C4-2B (cell line): ENCODE measurements around the gene OAF.

Source experiments
- ZFX ChIP-seq: fragments of 450-650 bp; IDR thresholded peaks from 2 replicates; pipeline ENCODE4 v1.6.1; 2017
- TF ChIP-seq, protein P1 (sequence below): fragments of 450-650 bp; conservative IDR thresholded peaks from 2 replicates; pipeline ENCODE4 v1.5.1; 2017; ENCODE audit warnings: mild to moderate bottlenecking

GRCh38 chr11:120272303-120272702 lies 61.5 kb downstream of the OAF start:
- TF ChIP-seq, protein P1, sequence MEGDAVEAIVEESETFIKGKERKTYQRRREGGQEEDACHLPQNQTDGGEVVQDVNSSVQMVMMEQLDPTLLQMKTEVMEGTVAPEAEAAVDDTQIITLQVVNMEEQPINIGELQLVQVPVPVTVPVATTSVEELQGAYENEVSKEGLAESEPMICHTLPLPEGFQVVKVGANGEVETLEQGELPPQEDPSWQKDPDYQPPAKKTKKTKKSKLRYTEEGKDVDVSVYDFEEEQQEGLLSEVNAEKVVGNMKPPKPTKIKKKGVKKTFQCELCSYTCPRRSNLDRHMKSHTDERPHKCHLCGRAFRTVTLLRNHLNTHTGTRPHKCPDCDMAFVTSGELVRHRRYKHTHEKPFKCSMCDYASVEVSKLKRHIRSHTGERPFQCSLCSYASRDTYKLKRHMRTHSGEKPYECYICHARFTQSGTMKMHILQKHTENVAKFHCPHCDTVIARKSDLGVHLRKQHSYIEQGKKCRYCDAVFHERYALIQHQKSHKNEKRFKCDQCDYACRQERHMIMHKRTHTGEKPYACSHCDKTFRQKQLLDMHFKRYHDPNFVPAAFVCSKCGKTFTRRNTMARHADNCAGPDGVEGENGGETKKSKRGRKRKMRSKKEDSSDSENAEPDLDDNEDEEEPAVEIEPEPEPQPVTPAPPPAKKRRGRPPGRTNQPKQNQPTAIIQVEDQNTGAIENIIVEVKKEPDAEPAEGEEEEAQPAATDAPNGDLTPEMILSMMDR = no peak
- no peak for TF ChIP-seq ZFX
